Measurements from ENCODE around the gene SERINC2. TPM values are rescaled to one million over a fixed set of nuclear protein-coding genes. Genes with fewer than 3 reads are reported as not detected.
A peak's percentile ranks its signal among the peaks of the same experiment; 100 is the strongest.

SERINC2 gene
- total and polyA plus RNA-seq, 8 donors = 12.3 to 114 (median 66.0) TPM

- Histone ChIP-seq H3K36me3 (peaks cover 0 to 2% (median under 1%) of the 10 kb centered on the region in 4 donors), H3K9me3 (no peaks in the 10 kb centered on the region), H3K27me3 (no peaks in the 10 kb centered on the region), H3K27ac (peak overlapping the region; percentile 71 to 86 (median 77)), H3K4me3 (peak overlapping the region; percentile 45 to 50 (median 48)), H3K4me1 (peaks cover 19 to 65% (median 39%) of the 10 kb centered on the region in 4 donors)
- 56 to 65% (median 59%) methylated on average over 10 of the region's 10 CpGs for WGBS, 5 donors
- TF ChIP-seq EP300 (IDR thresholded peaks at IDR 0.05) (no peak), POLR2AphosphoS5 (IDR thresholded peaks at IDR 0.05) (no peak), CTCF (IDR thresholded peaks at IDR 0.05) (no peak), POLR2A (IDR thresholded peaks at IDR 0.05) (no peak)
- intact Hi-C loops (cut with DNase I; ENCODE audit: low total_unique reads) = no loop called here
- no peak for DNase-seq
Observed at GRCh38 chr1:31372751-31373055, 40.3 kb upstream of the SERINC2 start.

- peak within 1 kb of the TSS; percentile 71 to 86 (median 77) for H3K27ac ChIP-seq
- H3K36me3 ChIP-seq = no peaks in the 10 kb centered on the region
- peaks cover 19 to 64% (median 39%) of the 10 kb centered on the region in 4 donors for H3K4me1 ChIP-seq
- H3K27me3 ChIP-seq = no peaks in the 10 kb centered on the region
- peak; percentile 81 to 95 for DNase-seq
- peak within 1 kb of the TSS; percentile 45 to 50 (median 48) for H3K4me3 ChIP-seq
- TF ChIP-seq POLR2AphosphoS5 (IDR thresholded peaks at IDR 0.05) = peak; percentile 31 to 67 (median 52)
- no peak for TF ChIP-seq POLR2A (IDR thresholded peaks at IDR 0.05)
- TF ChIP-seq EP300 (IDR thresholded peaks at IDR 0.05) = no peak
- WGBS, 5 donors = 3 to 8% (median 5%) methylated on average over 30 to 44 of the region's 44 CpGs
- intact Hi-C loops (cut with DNase I; ENCODE audit: low total_unique reads) = no loop called here
- H3K9me3 ChIP-seq = no peaks in the 10 kb centered on the region
Observed at GRCh38 chr1:31373056-31373896, 39.7 kb upstream of the SERINC2 start, which contains the start of gene FABP3. Gene FABP3, minus strand, starts transcription at chr1:31373076. Its CDS starts 62 bp downstream, at chr1:31373014.

- Histone ChIP-seq H3K9me3 (no peaks in the 10 kb centered on the region), H3K36me3 (no peaks in the 10 kb centered on the region), H3K4me1 (peaks cover 19 to 57% (median 35%) of the 10 kb centered on the region in 4 donors), H3K27me3 (no peaks in the 10 kb centered on the region), H3K27ac (peak overlapping the region; percentile 34 to 86 (median 77)), H3K4me3 (peak overlapping the region; percentile 45 to 50 (median 48))
- no peak for DNase-seq
- intact Hi-C loops (cut with DNase I; ENCODE audit: low total_unique reads) = no loop called here
- TF ChIP-seq POLR2AphosphoS5 (IDR thresholded peaks at IDR 0.05) (no peak), CTCF (IDR thresholded peaks at IDR 0.05) (no peak), EP300 (IDR thresholded peaks at IDR 0.05) (no peak), POLR2A (IDR thresholded peaks at IDR 0.05) (no peak)
- 32 to 36% (median 34%) methylated on average over 11 of the region's 11 CpGs for WGBS, 5 donors
Observed at GRCh38 chr1:31373897-31374486, 39.0 kb upstream of the SERINC2 start.

DNA sequence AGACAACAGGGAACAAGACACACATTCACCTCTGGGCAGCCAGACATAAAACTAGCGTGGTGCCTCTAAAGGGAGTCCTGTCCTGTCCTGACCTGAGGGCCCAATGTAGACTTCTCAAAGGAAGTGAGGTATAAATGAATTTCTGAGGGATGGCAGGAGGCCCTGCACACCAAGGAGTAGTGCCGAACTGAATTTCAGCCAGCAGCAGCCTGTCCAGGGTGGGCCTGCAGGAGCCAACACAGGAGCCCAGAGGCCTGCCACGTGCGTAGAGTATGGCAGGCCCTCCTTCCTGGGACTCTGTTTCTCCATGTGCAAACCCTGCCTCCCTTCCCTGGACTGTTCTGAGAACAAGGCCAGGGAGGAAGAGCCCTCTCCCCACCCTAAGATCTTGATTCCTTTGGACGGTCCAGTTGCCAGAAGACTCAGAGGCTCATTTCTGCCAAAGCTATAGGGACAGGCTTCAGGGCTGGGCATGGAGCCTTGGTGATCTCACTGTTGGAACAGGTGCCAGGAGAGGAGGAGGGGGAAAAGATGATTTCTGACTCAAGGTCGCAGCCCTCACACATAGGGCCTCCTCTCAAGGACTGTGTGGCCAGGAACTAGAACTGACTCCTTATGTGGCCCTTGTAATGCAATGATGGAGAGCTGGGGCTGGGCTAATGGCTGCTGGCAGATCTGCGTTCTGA lies 38.4 kb upstream of the SERINC2 start:
- Histone ChIP-seq H3K36me3 (no peaks in the 10 kb centered on the region), H3K9me3 (no peaks in the 10 kb centered on the region), H3K27ac (peak overlapping the region in 4 of 5 donors; percentile 74 to 86 (median 80)), H3K4me1 (peaks cover 19 to 52% (median 34%) of the 10 kb centered on the region in 4 donors), H3K4me3 (no peak overlapping the region), H3K27me3 (no peaks in the 10 kb centered on the region)
- TF ChIP-seq EP300 (IDR thresholded peaks at IDR 0.05) (no peak), CTCF (IDR thresholded peaks at IDR 0.05) (no peak), POLR2AphosphoS5 (IDR thresholded peaks at IDR 0.05) (no peak), POLR2A (IDR thresholded peaks at IDR 0.05) (no peak)
- WGBS, 5 donors = 71 to 88% (median 80%) methylated on average over 5 to 7 of the region's 7 CpGs
- peak; percentile 61 to 80 for DNase-seq
- intact Hi-C loops (cut with DNase I; ENCODE audit: low total_unique reads) = no loop called here
